ENCODE measurements around the gene VARS2. TPM values are rescaled to one million over a fixed set of nuclear protein-coding genes. Genes with fewer than 3 reads are reported as not detected.

Gene VARS2
- total RNA-seq, 1 donor from 2014 or later: 34.7 TPM

GRCh38 chr6:30974490-30975252 is 60.6 kb downstream of the VARS2 start:
- H3K27me3 ChIP-seq (ENCODE audit: control insufficient read depth, insufficient read depth, low read length): no peaks in the 10 kb centered on the region
- no peak for DNase-seq (ENCODE audit: low read depth)
- TF ChIP-seq CTCF (IDR thresholded peaks at IDR 0.05; ENCODE audit: insufficient read depth, low read length, poor library complexity, severe bottlenecking): no peak
- H3K4me3 ChIP-seq (ENCODE audit: low read depth, low read length): no peak overlapping the region
- no peaks in the 10 kb centered on the region for H3K36me3 ChIP-seq (ENCODE audit: control insufficient read depth, insufficient read depth, low read length)

Other genes starting within 250 kb of the VARS2 start
- 34.7 and 39.2 TPM in 2 replicates for gene DHX16, start 241.2 kb upstream of the VARS2 start, total RNA-seq
- 125 and 129 TPM in 2 replicates for gene PPP1R18, start 227.6 kb upstream of the VARS2 start, total RNA-seq
- gene NRM, start 223.3 kb upstream of the VARS2 start, total RNA-seq: 8.9 and 10.4 TPM in 2 replicates
- gene MDC1, start 197.0 kb upstream of the VARS2 start, total RNA-seq: 11.4 and 14.7 TPM in 2 replicates
- gene TUBB, start 193.9 kb upstream of the VARS2 start, total RNA-seq: 808 and 855 TPM in 2 replicates
- gene FLOT1, start 171.6 kb upstream of the VARS2 start, total RNA-seq: 136 and 142 TPM in 2 replicates
- 188 and 229 TPM in 2 replicates for gene IER3, start 169.7 kb upstream of the VARS2 start, total RNA-seq
- 171 and 173 TPM in 2 replicates for gene DDR1, start 29.7 kb upstream of the VARS2 start, total RNA-seq
- gene GTF2H4, start 6.0 kb upstream of the VARS2 start, total RNA-seq: 23.0 and 27.7 TPM in 2 replicates
- 1.0 TPM in 1 of 2 replicates, not detected in the other for gene SFTA2, start 17.9 kb downstream of the VARS2 start, total RNA-seq
- not detected in 2 replicates for gene MUCL3, start 26.7 kb downstream of the VARS2 start, total RNA-seq
- gene MUC21, start 69.5 kb downstream of the VARS2 start, total RNA-seq: not detected in 2 replicates
- gene MUC22, start 96.2 kb downstream of the VARS2 start, total RNA-seq: not detected in 2 replicates
- 0.62 and 0.79 TPM in 2 replicates for gene C6orf15, start 198.3 kb downstream of the VARS2 start, total RNA-seq
- gene PSORS1C1, start 200.6 kb downstream of the VARS2 start, total RNA-seq: 0.38 and 0.48 TPM in 2 replicates
- gene CDSN, start 206.2 kb downstream of the VARS2 start, total RNA-seq: not detected in 2 replicates
- not detected in 2 replicates for gene PSORS1C2, start 224.8 kb downstream of the VARS2 start, total RNA-seq
- 16.4 and 20.2 TPM in 2 replicates for gene CCHCR1, start 243.6 kb downstream of the VARS2 start, total RNA-seq
- gene TCF19, start 244.4 kb downstream of the VARS2 start, total RNA-seq: 6.4 and 10.1 TPM in 2 replicates